ENCODE measurements around the gene PHACTR3.

The PHACTR3 gene

DNA sequence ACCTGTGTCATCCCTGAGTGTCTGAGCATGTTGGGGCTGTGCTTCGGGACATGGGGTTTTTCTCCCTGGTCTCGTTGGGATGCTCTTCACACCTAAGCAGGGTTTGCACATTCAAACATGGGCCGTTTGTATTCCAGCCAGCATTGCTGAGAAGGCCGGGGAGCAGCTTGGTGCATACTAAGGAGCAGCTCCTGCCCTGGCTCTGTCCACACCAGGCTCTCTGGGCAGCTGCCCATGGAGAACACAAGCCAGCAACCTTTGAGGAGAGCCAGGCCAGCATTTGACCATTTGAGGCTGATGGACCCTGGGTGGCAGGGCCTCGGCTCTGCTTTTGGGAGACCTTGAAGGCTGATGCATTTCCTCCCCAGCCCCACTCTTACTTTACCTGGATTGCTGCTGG, 92.1 kb downstream of the PHACTR3 start:
- Histone ChIP-seq H3K27me3 (replicated peaks; ENCODE audit: insufficient read depth, low read length) (peaks cover 48% of the 10 kb centered on the region), H3K36me3 (replicated peaks; ENCODE audit: insufficient read depth, low read length) (no peaks in the 10 kb centered on the region)

DNA sequence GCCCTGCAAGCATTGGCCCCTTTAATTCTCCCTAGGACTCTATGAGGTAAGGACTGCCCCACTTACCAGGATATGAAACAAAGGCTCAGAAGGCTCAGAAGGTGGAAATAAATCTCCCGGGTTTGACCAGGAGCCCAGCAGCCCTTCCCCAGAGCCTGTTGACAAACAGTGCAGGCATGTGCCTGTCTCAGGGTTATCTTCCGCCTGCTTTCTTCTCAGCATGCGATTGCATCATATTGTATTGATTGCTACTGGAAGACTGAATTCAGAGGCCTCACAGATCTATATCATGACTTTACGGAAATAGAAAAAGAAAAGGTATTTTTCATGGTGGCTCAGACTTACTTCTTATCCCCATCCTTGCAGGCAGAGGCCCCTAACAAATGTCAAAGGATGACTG, 92.7 kb downstream of the PHACTR3 start:
- Histone ChIP-seq H3F3A (ENCODE audit: insufficient read depth, low read length) (no peaks in the 10 kb centered on the region), H3K36me3 (replicated peaks; ENCODE audit: insufficient read depth, low read length) (no peaks in the 10 kb centered on the region), H4K20me1 (ENCODE audit: insufficient read depth, low read length) (no peaks in the 10 kb centered on the region), H3K27ac (ENCODE audit: low read length) (no peak overlapping the region), H3K4me2 (ENCODE audit: low read depth, low read length) (no peak overlapping the region), H3K4me1 (ENCODE audit: low read length) (no peaks in the 10 kb centered on the region), H3K79me2 (ENCODE audit: low read length) (no peaks in the 10 kb centered on the region), H3K9me3 (replicated peaks; ENCODE audit: insufficient read depth, low read length) (no peaks in the 10 kb centered on the region), H3K27me3 (replicated peaks; ENCODE audit: insufficient read depth, low read length) (peaks cover 48% of the 10 kb centered on the region), H3K4me3 (ENCODE audit: low read length) (no peak overlapping the region), H3K9me2 (replicated peaks; ENCODE audit: insufficient read depth, low read length) (no peaks in the 10 kb centered on the region), H2AFZ (ENCODE audit: low read length) (no peak overlapping the region), H3K9ac (ENCODE audit: low read length) (no peak overlapping the region)
- DNase-seq = no peak
- TF ChIP-seq, protein P1, sequence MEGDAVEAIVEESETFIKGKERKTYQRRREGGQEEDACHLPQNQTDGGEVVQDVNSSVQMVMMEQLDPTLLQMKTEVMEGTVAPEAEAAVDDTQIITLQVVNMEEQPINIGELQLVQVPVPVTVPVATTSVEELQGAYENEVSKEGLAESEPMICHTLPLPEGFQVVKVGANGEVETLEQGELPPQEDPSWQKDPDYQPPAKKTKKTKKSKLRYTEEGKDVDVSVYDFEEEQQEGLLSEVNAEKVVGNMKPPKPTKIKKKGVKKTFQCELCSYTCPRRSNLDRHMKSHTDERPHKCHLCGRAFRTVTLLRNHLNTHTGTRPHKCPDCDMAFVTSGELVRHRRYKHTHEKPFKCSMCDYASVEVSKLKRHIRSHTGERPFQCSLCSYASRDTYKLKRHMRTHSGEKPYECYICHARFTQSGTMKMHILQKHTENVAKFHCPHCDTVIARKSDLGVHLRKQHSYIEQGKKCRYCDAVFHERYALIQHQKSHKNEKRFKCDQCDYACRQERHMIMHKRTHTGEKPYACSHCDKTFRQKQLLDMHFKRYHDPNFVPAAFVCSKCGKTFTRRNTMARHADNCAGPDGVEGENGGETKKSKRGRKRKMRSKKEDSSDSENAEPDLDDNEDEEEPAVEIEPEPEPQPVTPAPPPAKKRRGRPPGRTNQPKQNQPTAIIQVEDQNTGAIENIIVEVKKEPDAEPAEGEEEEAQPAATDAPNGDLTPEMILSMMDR (IDR thresholded peaks at IDR 0.05; ENCODE audit: low read length) = no peak
- TF ChIP-seq EZH2phosphoT487 (IDR thresholded peaks at IDR 0.05; ENCODE audit: low read length) (no peak), EZH2 (optimal IDR thresholded peaks at IDR 0.05; ENCODE audit: low read depth, low read length) (no peak)

More for the DNA sequence above, 92.1 kb downstream of the PHACTR3 start:
- Histone ChIP-seq H3K9ac (ENCODE audit: low read length) (no peak overlapping the region), H2AFZ (ENCODE audit: low read length) (no peak overlapping the region), H3K79me2 (ENCODE audit: low read length) (no peaks in the 10 kb centered on the region), H3K4me3 (ENCODE audit: low read length) (no peak overlapping the region), H3K4me2 (ENCODE audit: low read depth, low read length) (no peak overlapping the region), H3F3A (ENCODE audit: insufficient read depth, low read length) (no peaks in the 10 kb centered on the region), H3K4me1 (ENCODE audit: low read length) (no peaks in the 10 kb centered on the region), H3K9me3 (replicated peaks; ENCODE audit: insufficient read depth, low read length) (no peaks in the 10 kb centered on the region), H3K27ac (ENCODE audit: low read length) (no peak overlapping the region), H3K9me2 (replicated peaks; ENCODE audit: insufficient read depth, low read length) (no peaks in the 10 kb centered on the region), H4K20me1 (ENCODE audit: insufficient read depth, low read length) (no peaks in the 10 kb centered on the region)
- TF ChIP-seq EZH2 (optimal IDR thresholded peaks at IDR 0.05; ENCODE audit: low read depth, low read length) (no peak), EZH2phosphoT487 (IDR thresholded peaks at IDR 0.05; ENCODE audit: low read length) (no peak)
- TF ChIP-seq, protein P1 (IDR thresholded peaks at IDR 0.05; ENCODE audit: low read length) = no peak
- no peak for DNase-seq

GRCh38 chr20:59698598-59698997, 94.3 kb downstream of the PHACTR3 start:
- Histone ChIP-seq H3K36me3 (replicated peaks; ENCODE audit: insufficient read depth, low read length) (no peaks in the 10 kb centered on the region), H3K27ac (ENCODE audit: low read length) (no peak overlapping the region), H3K4me1 (ENCODE audit: low read length) (no peaks in the 10 kb centered on the region), H3K79me2 (ENCODE audit: low read length) (no peaks in the 10 kb centered on the region), H2AFZ (ENCODE audit: low read length) (no peak overlapping the region), H3K27me3 (replicated peaks; ENCODE audit: insufficient read depth, low read length) (peaks cover 51% of the 10 kb centered on the region), H3K9me2 (replicated peaks; ENCODE audit: insufficient read depth, low read length) (no peaks in the 10 kb centered on the region), H3K9me3 (replicated peaks; ENCODE audit: insufficient read depth, low read length) (no peaks in the 10 kb centered on the region), H3K4me3 (ENCODE audit: low read length) (no peak overlapping the region), H3K9ac (ENCODE audit: low read length) (no peak overlapping the region), H3K4me2 (ENCODE audit: low read depth, low read length) (no peak overlapping the region), H4K20me1 (ENCODE audit: insufficient read depth, low read length) (no peaks in the 10 kb centered on the region), H3F3A (ENCODE audit: insufficient read depth, low read length) (no peaks in the 10 kb centered on the region)
- TF ChIP-seq, protein P1 (IDR thresholded peaks at IDR 0.05; ENCODE audit: low read length) = no peak
- no peak for TF ChIP-seq EZH2 (optimal IDR thresholded peaks at IDR 0.05; ENCODE audit: low read depth, low read length)
- TF ChIP-seq EZH2phosphoT487 (IDR thresholded peaks at IDR 0.05; ENCODE audit: low read length) = no peak
- DNase-seq = no peak

All from MM.1S (cell line).